ENCODE results near the gene HEG1. TPM values are rescaled to one million over a fixed set of nuclear protein-coding genes. Genes with fewer than 3 reads are reported as not detected.
A peak's percentile ranks its signal among the peaks of the same experiment; 100 is the strongest.

The HEG1 gene
- total and polyA plus RNA-seq, 2 of the 4 experiments (the other 2 are of a cell fraction) = 25.6 to 43.4 TPM

DNA sequence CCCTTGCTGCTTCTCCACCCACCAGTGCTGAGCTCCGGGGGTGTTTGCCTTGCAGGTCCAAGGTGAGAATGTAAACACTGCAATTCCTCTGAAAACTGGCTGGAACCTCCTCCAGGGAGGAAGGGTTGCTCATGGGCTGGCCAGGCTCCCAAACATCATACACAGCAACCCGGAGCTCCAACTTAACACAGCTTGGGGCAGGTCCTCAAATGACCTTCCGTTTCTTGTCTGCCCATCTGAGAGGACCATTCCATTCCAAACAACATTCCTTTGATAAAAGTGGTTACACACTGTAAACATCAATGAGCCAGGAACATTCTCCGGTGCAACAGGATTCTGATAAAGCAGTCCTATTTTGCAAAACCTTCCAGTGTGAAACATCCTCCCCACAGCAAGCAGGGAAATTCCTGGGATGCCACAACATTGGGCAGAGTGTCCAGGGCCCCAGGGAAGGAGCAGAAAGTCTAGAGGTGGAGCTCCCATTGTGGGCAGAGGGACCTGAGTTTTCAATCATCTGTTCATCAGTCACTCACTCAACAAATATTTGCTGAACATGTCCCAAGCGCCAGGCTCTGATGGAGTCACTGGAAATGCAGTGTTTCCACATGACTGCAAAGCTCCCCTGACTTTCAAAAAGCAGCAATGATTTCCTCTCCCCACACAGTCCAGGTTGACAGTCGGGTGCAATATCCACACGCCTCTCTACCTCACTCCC is 7.3 kb upstream of the HEG1 start (continued):
- TF ChIP-seq, protein P1, sequence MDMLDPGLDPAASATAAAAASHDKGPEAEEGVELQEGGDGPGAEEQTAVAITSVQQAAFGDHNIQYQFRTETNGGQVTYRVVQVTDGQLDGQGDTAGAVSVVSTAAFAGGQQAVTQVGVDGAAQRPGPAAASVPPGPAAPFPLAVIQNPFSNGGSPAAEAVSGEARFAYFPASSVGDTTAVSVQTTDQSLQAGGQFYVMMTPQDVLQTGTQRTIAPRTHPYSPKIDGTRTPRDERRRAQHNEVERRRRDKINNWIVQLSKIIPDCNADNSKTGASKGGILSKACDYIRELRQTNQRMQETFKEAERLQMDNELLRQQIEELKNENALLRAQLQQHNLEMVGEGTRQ (IDR thresholded peaks at IDR 0.05; ENCODE audit: low read depth, low read length) = no peak; the same call in none of the 2 replicates

DNA sequence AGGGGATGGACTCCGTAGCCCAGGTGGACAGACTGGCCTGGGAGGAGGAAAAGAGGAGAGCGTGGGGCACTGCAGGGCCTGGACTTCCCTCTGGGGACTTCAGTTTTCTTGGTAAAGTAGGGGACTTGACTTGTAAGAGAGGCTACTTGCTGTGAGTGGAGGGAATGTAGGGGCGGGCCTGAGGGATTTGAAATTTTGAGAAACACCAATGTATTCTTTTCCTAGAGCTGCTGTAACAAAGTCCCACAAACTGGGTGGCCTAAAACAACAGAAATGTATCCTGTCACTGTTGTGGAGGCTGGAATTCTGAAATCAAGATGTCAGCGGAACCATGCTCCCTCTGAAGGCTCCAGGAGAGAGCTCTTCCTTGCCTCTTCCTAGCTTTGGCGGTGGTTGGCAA is 5.8 kb upstream of the HEG1 start:
- CTCF ChIA-PET = interaction anchor here (0.7 to 1.3 kb wide), 3 partner anchors 64 to 102 kb away, joined by 3 read pairs; no protein-coding TSS in a partner anchor
- peak overlapping the region; percentile 2 for H2AFZ ChIP-seq (replicated peaks; ENCODE audit: low read length, poor library complexity)
- H3K27me3 ChIP-seq (ENCODE audit: control insufficient read depth, insufficient read depth, low read length) = no peaks in the 10 kb centered on the region
- H2BK15ac ChIP-seq (ENCODE audit: low read depth, low read length) = peak overlapping the region; percentile 98; the same call in 2 of the 3 replicates
- peak overlapping the region; percentile 92 for H3K14ac ChIP-seq (replicated peaks; ENCODE audit: low read depth, low read length)
- H4K8ac ChIP-seq (ENCODE audit: low read depth in 2 of 2, low read length in 2 of 2) = peak overlapping the region; percentile 27 to 88
- H2BK120ac ChIP-seq (ENCODE audit: low read depth, low read length) = peak overlapping the region; percentile 98
- H2AK9ac ChIP-seq (replicated peaks; ENCODE audit: low read depth, low read length, poor library complexity) = peak overlapping the region; percentile 57
- peak overlapping the region; percentile 75 for H2BK5ac ChIP-seq (ENCODE audit: low read depth, low read length, poor library complexity, severe bottlenecking)
- no peak for ATAC-seq (ENCODE audit: low read depth)
- BruUV-seq (replicated peaks) = TSS peak; percentile 58
- H3K27ac ChIP-seq (ENCODE audit: insufficient read depth, low read length) = peak overlapping the region; percentile 84; the same call in 1 of the 2 replicates
- H3K9ac ChIP-seq (ENCODE audit: low read depth, low read length) = peak overlapping the region; percentile 67
- dilution Hi-C loops (cut with HindIII; ENCODE audit: low sequenced_read_pairs, unreplicated experiment) = no loop called here
- peak overlapping the region; percentile 97 for H4K91ac ChIP-seq (ENCODE audit: insufficient read depth, low read depth, low read length)
- H4K20me1 ChIP-seq (ENCODE audit: insufficient read depth, low read length) = peaks cover 3% of the 10 kb centered on the region; the same call in 1 of the 2 replicates
- peak overlapping the region; percentile 98 for H3K4ac ChIP-seq (ENCODE audit: low read depth, low read length)
- peaks cover 31% of the 10 kb centered on the region for H3K4me1 ChIP-seq (ENCODE audit: control insufficient read depth, insufficient read depth, low read length)
- peak overlapping the region; percentile 94 for H2BK20ac ChIP-seq (ENCODE audit: low read depth, low read length)
- peak overlapping the region; percentile 57; the same call in 1 of the 2 replicates for H3K56ac ChIP-seq (ENCODE audit: extremely low read depth, insufficient read depth, low read length)
- H3K23ac ChIP-seq (ENCODE audit: low read depth, low read length) = peak overlapping the region; percentile 83
- peaks cover 30% of the 10 kb centered on the region for H3K9me1 ChIP-seq (ENCODE audit: insufficient read depth, low read length)
- no peaks in the 10 kb centered on the region for H3K36me3 ChIP-seq (ENCODE audit: control insufficient read depth, insufficient read depth, low read length)
- 93% methylated on average over 3 of the region's 5 CpGs; no CpG with 5 or more reads in 1 of the 2 experiments for WGBS, 2 experiments (ENCODE audit: extremely low coverage in 2 of 2, insufficient read length in 1 of 2)
- H3K9me3 ChIP-seq (ENCODE audit: control insufficient read depth, insufficient read depth, low read length) = no peaks in the 10 kb centered on the region
- peak overlapping the region; percentile 99 for H2AK5ac ChIP-seq (ENCODE audit: low read depth, low read length)
- no peak for DNase-seq
- TF ChIP-seq RCOR1 (IDR thresholded peaks at IDR 0.05; ENCODE audit: insufficient replicate concordance, low read length) (no peak), CHD1 (IDR thresholded peaks at IDR 0.05; ENCODE audit: low read depth, low read length) (no peak), MAZ (IDR thresholded peaks at IDR 0.05; ENCODE audit: borderline replicate concordance, low read depth, low read length) (no peak), RAD21 (IDR thresholded peaks at IDR 0.05; ENCODE audit: low read length) (no peak)
- peak overlapping the region; percentile 5 for H3K4me3 ChIP-seq (ENCODE audit: insufficient read depth, low read depth, low read length)
- H3K79me1 ChIP-seq (ENCODE audit: low read depth in 1 of 2, low read length in 2 of 2) = peaks cover 3 to 9% of the 10 kb centered on the region in 2 experiments; a peak in 2 of 4 replicates
- H4K5ac ChIP-seq (ENCODE audit: low read depth, low read length) = peak overlapping the region; percentile 91
- intact Hi-C loops (cut with micrococcal nuclease) = loop anchor here (2.0 kb wide), 1 partner anchor 47 kb away; no protein-coding TSS in a partner anchor
- peak overlapping the region; percentile 89 for H3K18ac ChIP-seq (ENCODE audit: low read depth, low read length)
- in situ Hi-C loops (cut with MboI; ENCODE audit: low sequenced_read_pairs) = no loop called here
- peak overlapping the region; percentile 56 for H3K4me2 ChIP-seq (ENCODE audit: low read depth, low read length)
- POLR2A ChIA-PET (ENCODE audit: unreplicated experiment) = interaction anchor here (0.6 kb wide), 1 partner anchor 838 kb away, joined by 3 read pairs; no protein-coding TSS in a partner anchor
